Measurements from ENCODE around the gene HS3ST3A1.

GRCh38 chr17:13626703-13627102, 25.0 kb upstream of the HS3ST3A1 start:
- TF ChIP-seq CTCF (IDR thresholded peaks at IDR 0.05), result no peak
- TF ChIP-seq POLR2A (IDR thresholded peaks at IDR 0.05), result no peak
- TF ChIP-seq POLR2AphosphoS5 (IDR thresholded peaks at IDR 0.05), result no peak
- no peak for TF ChIP-seq EP300 (IDR thresholded peaks at IDR 0.05)

All from suprapubic skin (tissue), 4 donors.